GM19351 (cell line): ENCODE data around the gene ZBED3.
A peak's percentile ranks its signal among the peaks of the same experiment; 100 is the strongest.
"Not testable (repeated sequence)": the region's sequence is repeated elsewhere in the genome, so short reads cannot be mapped to it uniquely, and the experiment has no call there.

Experiments used
- ATAC-seq: cut with Tn5 transposase; IDR thresholded peaks from one replicate; pipeline ENCODE4 v1.9.1; 2021; ENCODE audit warnings: mild to moderate bottlenecking, moderate library complexity; ENCODE audit not compliant: unreplicated experiment

The ZBED3 gene

GRCh38 chr5:77086689-77087483 lies at the start of gene ZBED3:
Gene ZBED3 (minus strand): TSS chr5:77087285. CDS start chr5:77077878, 9,407 bp downstream.
- ATAC-seq, result peak; percentile 66

- ATAC-seq, result no peak
These were observed 46.1 kb upstream of the ZBED3 start for GRCh38 chr5:77133061-77133758.

- ATAC-seq, result no peak
These were observed 44.3 kb upstream of the ZBED3 start for GRCh38 chr5:77131361-77131760.

- ATAC-seq, result no peak
These were observed 42.4 kb upstream of the ZBED3 start for GRCh38 chr5:77129391-77129990.

GRCh38 chr5:77128411-77129061 lies 41.5 kb upstream of the ZBED3 start:
- no peak for ATAC-seq

- no peak for ATAC-seq
These were observed 36.0 kb upstream of the ZBED3 start for GRCh38 chr5:77123057-77123456.

- ATAC-seq, result no peak
These were observed 33.6 kb upstream of the ZBED3 start for GRCh38 chr5:77120706-77121105.

GRCh38 chr5:77120086-77120485 lies 33.0 kb upstream of the ZBED3 start:
- no peak for ATAC-seq

- no peak for ATAC-seq
These were observed 30.1 kb upstream of the ZBED3 start for GRCh38 chr5:77117161-77117560.

GRCh38 chr5:77107035-77107434 lies 19.9 kb upstream of the ZBED3 start:
- not testable (repeated sequence) for ATAC-seq

- ATAC-seq, result no peak
These were observed 17.7 kb upstream of the ZBED3 start for GRCh38 chr5:77104813-77105212.

- no peak for ATAC-seq
These were observed 16.4 kb upstream of the ZBED3 start for GRCh38 chr5:77103457-77103856.

GRCh38 chr5:77102549-77102948 lies 15.5 kb upstream of the ZBED3 start:
- ATAC-seq, result no peak

- ATAC-seq, result no peak
These were observed 14.2 kb upstream of the ZBED3 start for GRCh38 chr5:77101298-77101697.

GRCh38 chr5:77095189-77095588 lies 8.1 kb upstream of the ZBED3 start:
- ATAC-seq, result no peak

GRCh38 chr5:77087484-77088261 lies 588 bp upstream of the ZBED3 start:
- ATAC-seq, result peak; percentile 28

- ATAC-seq, result no peak
These were observed 757 bp downstream of the ZBED3 start for GRCh38 chr5:77086368-77086688.

- no peak for ATAC-seq
These were observed 4.0 kb downstream of the ZBED3 start for GRCh38 chr5:77083088-77083487.

- no peak for ATAC-seq
These were observed 4.8 kb downstream of the ZBED3 start for GRCh38 chr5:77082280-77082679.

GRCh38 chr5:77080905-77081304 lies 6.2 kb downstream of the ZBED3 start:
- ATAC-seq, result no peak

- not testable (repeated sequence) for ATAC-seq
These were observed 6.6 kb downstream of the ZBED3 start for GRCh38 chr5:77080479-77080878.
